Upper lobe of right lung (tissue), 1 donor: ENCODE results near the gene PPFIBP2. TPM values are rescaled to one million over a fixed set of nuclear protein-coding genes. Genes with fewer than 3 reads are reported as not detected.

ENCODE experiments used
- ATAC-seq: fragments of 200-7000 bp; cut with Tn5 transposase; one replicate; pipeline ENCODE4 v1.9.1; 2020; ENCODE audit warnings: mild to moderate bottlenecking, moderate library complexity
- DNase-seq: peaks from one replicate; pipeline ENCODE4 v3.0.0-alpha.2; 2020
- H3K27ac ChIP-seq: fragments of 200-600 bp; one replicate; pipeline ENCODE4 v1.8.0; 2022
- H3K27me3 ChIP-seq: fragments of 200-600 bp; one replicate; pipeline ENCODE4 v1.8.0; 2022; ENCODE audit warnings: mild to moderate bottlenecking
- H3K36me3 ChIP-seq: fragments of 200-600 bp; one replicate; pipeline ENCODE4 v1.8.0; 2022
- H3K4me1 ChIP-seq: fragments of 200-600 bp; one replicate; pipeline ENCODE4 v1.8.0; 2022
- H3K4me3 ChIP-seq: fragments of 200-600 bp; one replicate; pipeline ENCODE4 v1.8.0; 2022; ENCODE audit warnings: mild to moderate bottlenecking
- H3K9me3 ChIP-seq: fragments of 200-600 bp; one replicate; pipeline ENCODE4 v1.8.0; 2022
- CTCF ChIP-seq: fragments of 200-600 bp; IDR thresholded peaks from one replicate; pipeline ENCODE4 v1.8.0; 2022; ENCODE audit warnings: antibody characterized with exemption
- intact Hi-C: fragments of 100-400 bp; cut with DNase I; formaldehyde crosslinking; loops from one replicate; pipeline ENCODE4 v1.11.0; 2022
- total RNA-seq: library from RNA; stranded (reverse); fragmentation: NEBNext Ultra II Directional; extraction: Animal tissue kit (Norgen Biotek cat#: 25700); gene quantifications from one replicate; pipeline ENCODE4 v1.2.1, GENCODE V29; 2021
- donor health status: DM: no; HTN: yes; CAD: no; lungs with severe emphysema.

The PPFIBP2 gene
- total RNA-seq, 1 donor from 2014 or later, result 26.8 TPM

DNA sequence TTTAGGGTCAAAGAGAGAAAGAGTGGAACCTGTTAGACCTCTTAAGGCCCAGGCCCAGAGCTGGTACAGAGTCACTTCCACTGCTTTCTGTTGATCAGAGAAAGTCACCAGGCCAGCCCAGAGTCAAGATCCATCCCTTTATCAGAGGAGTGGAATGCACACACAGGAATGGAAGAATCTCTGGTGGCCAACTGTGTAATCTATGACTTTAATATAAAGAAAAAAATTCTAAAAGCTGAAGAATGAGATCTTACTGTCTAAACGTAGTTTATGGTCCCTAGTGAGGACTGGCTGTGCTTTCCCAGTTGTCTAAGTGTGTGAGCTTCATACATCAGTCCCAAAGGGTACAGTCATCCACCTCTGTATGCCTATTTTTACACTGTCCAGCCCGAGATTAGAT is 51.0 kb downstream of the PPFIBP2 start:
- ATAC-seq, result no peak

GRCh38 chr11:7567311-7567710 is 53.5 kb downstream of the PPFIBP2 start:
- intact Hi-C loops, result no loop called here
- DNase-seq, result no peak
- H3K36me3 ChIP-seq, result no peaks in the 10 kb centered on the region
- no peak overlapping the region for H3K27ac ChIP-seq
- H3K27me3 ChIP-seq, result no peaks in the 10 kb centered on the region
- H3K4me1 ChIP-seq, result peaks cover 10% of the 10 kb centered on the region
- H3K9me3 ChIP-seq, result no peaks in the 10 kb centered on the region
- no peak for TF ChIP-seq CTCF
- H3K4me3 ChIP-seq, result no peak overlapping the region
- ATAC-seq, result no peak

More for the DNA sequence above, 51.0 kb downstream of the PPFIBP2 start:
- Histone ChIP-seq H3K9me3 (no peaks in the 10 kb centered on the region), H3K27me3 (no peaks in the 10 kb centered on the region), H3K4me3 (no peak overlapping the region), H3K36me3 (no peaks in the 10 kb centered on the region), H3K27ac (no peak overlapping the region), H3K4me1 (no peaks in the 10 kb centered on the region)
- no peak for TF ChIP-seq CTCF
- intact Hi-C loops, result no loop called here
- no peak for DNase-seq

GRCh38 chr11:7569044-7569443 is 55.2 kb downstream of the PPFIBP2 start:
- no peak for ATAC-seq
- Histone ChIP-seq H3K36me3 (no peaks in the 10 kb centered on the region), H3K27ac (no peak overlapping the region), H3K4me3 (no peak overlapping the region), H3K4me1 (peaks cover 27% of the 10 kb centered on the region), H3K27me3 (no peaks in the 10 kb centered on the region), H3K9me3 (no peaks in the 10 kb centered on the region)
- intact Hi-C loops, result no loop called here
- DNase-seq, result no peak
- TF ChIP-seq CTCF, result no peak

DNA sequence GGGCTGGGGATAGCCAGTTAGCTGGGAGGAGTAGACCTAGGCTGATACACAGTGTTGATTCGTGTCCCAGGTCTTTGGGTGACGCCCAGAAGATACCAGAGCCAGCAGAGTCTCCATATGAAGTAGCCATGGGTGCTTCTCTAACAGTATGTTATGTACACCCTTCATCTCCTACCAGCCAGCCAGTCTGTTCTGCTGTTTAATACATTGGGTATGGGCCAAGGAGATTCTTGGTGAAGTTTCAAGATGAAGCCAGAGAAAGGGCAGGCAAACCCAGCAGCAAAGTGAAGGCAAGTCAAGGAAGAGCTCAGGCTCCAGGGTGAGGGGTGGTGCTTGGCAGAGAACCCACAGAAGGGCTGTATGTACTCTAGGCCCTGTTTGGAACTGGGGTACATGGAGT is 56.4 kb downstream of the PPFIBP2 start:
- no peaks in the 10 kb centered on the region for H3K36me3 ChIP-seq
- peaks cover 33% of the 10 kb centered on the region for H3K4me1 ChIP-seq
- no peaks in the 10 kb centered on the region for H3K9me3 ChIP-seq
- no peak for TF ChIP-seq CTCF
- H3K27ac ChIP-seq, result no peak overlapping the region
- H3K4me3 ChIP-seq, result no peak overlapping the region
- no peaks in the 10 kb centered on the region for H3K27me3 ChIP-seq
- DNase-seq (no peak), ATAC-seq (no peak)
- intact Hi-C loops, result loop anchor here (10.0 kb wide), 1 partner anchor 85 kb away; no protein-coding TSS in a partner anchor

GRCh38 chr11:7570938-7571521 is 57.2 kb downstream of the PPFIBP2 start:
- Histone ChIP-seq H3K27ac (no peak overlapping the region), H3K4me3 (no peak overlapping the region), H3K36me3 (no peaks in the 10 kb centered on the region), H3K27me3 (no peaks in the 10 kb centered on the region), H3K4me1 (peaks cover 41% of the 10 kb centered on the region), H3K9me3 (no peaks in the 10 kb centered on the region)
- intact Hi-C loops, result loop anchor here (10.0 kb wide), 1 partner anchor 84 kb away; no protein-coding TSS in a partner anchor
- DNase-seq, result no peak
- no peak for ATAC-seq
- no peak for TF ChIP-seq CTCF

DNA sequence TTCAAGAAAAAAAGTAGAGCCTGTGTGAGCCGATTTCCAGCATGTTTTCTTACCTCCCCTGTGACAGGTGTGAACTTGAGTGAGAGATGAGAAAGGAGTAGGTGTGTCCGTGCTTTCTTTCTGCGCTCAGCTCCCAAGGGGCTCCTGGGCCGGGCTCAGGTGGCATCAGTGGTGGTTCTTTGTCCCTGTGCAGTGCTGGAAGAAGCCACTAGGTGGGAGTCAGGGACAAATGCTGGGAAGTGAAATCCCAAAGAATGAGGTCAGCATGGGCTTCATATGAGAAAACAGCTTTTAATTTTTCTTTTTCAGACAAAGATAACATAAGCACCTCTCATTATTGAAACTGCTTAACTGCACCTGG is 57.8 kb downstream of the PPFIBP2 start:
- Histone ChIP-seq H3K27me3 (no peaks in the 10 kb centered on the region), H3K9me3 (no peaks in the 10 kb centered on the region), H3K4me3 (no peak overlapping the region), H3K4me1 (peaks cover 47% of the 10 kb centered on the region), H3K27ac (peak overlapping the region; percentile 70), H3K36me3 (no peaks in the 10 kb centered on the region)
- intact Hi-C loops, result loop anchor here (10.0 kb wide), 1 partner anchor 83 kb away; no protein-coding TSS in a partner anchor
- DNase-seq (peak; percentile 76), ATAC-seq (peak; percentile 85)
- peak; percentile 95 for TF ChIP-seq CTCF
